ENCODE measurements around the gene CASK.

The CASK gene

DNA sequence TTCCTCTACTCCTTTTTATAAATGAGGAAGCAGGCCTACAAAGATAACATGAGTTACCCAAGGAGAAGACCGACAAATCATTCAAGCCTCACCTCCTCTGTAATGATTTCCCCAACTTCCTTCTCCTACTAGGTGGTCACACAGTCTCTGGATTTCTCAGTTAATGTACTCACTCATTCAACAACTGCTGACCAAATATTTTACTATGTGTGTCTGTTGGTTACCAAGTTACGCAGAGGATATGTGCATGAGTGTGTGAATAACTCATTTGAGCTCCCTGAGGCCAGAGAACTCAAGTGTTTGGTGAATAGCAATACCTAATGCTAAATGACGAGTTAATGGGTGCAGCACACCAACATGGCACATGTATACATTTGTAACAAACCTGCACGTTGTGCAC, 10.4 kb downstream of the CASK start:
- DNase-seq = no peak

DNA sequence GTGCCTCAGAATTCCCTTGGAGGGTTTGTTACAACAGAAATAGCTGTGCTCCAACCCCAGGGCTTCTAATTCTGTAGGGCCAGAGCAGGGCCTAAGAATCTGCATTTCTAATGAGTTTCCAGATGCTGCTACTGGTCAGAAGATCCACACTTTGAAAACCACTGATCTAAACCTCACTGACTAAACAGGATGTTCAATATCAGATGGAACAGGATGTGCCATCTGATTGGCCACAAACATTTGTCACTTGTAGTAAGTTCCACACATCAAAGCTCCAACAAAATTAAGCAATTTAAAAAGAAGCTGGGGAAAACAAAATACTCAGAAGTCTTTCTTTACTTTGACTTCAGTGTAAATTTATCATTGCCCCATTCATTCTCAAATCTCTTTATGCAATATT, 14.3 kb downstream of the CASK start:
- DNase-seq = no peak

DNA sequence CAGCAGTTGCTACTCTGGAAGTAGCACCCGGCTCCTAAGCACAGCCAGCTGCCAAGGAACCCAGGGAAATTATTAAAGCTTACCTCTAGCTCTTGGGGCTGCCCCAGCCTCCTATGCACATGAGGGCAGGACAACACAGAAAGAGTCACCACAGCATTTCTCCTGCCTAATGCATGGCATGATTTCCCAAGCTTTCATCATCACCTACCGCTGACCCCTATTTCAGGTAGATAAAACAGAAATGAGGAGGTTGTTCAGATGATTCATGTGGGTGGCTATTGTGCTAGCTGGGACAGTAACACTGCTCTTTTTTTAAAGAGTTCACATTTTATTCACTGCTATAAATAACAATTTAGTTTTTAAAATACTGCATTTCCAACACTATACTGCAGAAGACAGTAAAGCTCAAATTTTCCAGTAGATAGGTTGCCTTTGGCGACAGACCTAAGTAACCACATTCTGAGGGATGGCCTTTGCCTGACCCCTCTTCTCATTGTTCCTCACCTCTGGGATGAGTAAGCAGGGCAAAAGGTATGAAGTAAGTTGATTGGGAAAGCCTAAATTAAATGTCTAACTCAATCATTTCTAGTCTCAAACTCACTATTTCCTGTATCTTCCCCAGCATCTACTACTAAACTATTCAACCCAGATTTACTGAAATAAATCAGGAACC, 16.7 kb downstream of the CASK start:
- no peak for DNase-seq

DNA sequence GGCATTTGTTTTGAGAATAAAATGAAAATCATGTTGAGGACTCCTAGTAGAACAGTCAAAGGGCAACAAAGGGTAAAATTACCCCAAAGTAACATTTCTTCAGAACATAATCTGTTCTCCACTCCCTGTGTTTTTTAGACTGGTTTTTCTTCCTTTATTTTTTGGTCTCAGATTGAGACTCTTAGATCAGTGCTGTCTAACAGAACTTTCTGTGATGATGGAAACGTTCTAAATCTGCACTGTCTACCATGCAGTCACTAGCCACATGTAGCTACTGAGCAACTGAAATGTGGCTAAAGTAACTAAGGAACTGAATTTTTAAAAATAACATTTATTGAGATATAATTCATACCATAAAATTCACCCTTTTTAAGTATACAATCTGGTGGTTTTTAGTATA, 19.8 kb downstream of the CASK start:
- no peak for DNase-seq

DNA sequence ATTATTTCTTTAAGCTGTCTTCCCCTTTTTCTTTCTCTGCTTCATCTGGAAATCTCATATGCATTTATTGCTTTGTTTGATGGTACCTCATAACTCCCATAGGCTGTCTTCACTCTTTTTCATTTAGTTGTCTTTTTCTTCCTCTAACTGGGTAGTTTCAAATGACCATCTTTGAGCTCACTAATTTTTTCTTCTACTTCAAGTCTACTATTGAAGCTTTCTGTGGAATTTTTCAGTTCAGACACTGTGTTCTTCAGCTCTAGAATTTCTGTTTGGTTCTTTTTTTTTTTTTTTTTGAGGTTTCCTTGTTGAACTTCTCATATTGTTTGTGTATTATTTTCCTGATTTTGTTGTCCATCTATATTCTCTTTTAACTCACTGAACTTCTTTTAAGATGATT, 23.0 kb downstream of the CASK start:
- DNase-seq = no peak

DNA sequence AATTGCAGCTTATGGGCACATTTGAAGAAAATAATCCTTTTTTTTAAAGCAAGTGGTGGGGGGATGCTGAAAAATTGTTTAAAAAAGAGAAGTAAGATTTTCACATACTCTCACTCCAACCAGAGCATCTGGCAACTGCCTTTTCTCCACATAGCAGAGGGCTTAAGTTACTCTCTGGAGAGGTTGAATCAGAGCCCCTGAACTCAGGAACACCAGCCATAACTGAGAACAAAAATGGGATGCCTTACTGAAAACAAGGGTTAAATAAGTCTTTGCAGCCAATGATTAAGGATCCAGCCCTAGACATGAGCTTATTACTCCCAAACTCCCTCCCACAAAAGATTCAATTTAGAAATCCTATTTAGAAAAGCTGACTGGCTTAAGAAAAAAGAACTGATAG, 27.5 kb downstream of the CASK start:
- no peak for DNase-seq

DNA sequence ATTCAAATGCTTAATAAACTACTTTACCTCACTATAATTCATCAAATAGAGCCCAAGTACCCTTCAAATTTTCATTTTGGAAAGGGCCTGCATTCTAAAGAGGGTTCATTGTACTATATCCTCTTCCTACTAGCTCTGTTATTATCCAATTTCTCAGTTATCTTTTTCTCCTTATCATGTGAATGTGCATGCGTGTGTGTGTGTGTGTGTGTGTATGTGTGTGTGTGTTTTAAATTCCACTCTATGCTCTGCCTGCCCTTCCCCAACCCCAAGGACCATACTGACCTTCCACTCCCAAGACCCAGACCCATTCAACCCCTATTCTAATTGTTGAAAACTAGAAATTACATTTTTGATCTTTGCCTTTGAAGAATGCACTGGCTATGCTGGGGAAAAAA, 33.3 kb downstream of the CASK start:
- DNase-seq = no peak

DNA sequence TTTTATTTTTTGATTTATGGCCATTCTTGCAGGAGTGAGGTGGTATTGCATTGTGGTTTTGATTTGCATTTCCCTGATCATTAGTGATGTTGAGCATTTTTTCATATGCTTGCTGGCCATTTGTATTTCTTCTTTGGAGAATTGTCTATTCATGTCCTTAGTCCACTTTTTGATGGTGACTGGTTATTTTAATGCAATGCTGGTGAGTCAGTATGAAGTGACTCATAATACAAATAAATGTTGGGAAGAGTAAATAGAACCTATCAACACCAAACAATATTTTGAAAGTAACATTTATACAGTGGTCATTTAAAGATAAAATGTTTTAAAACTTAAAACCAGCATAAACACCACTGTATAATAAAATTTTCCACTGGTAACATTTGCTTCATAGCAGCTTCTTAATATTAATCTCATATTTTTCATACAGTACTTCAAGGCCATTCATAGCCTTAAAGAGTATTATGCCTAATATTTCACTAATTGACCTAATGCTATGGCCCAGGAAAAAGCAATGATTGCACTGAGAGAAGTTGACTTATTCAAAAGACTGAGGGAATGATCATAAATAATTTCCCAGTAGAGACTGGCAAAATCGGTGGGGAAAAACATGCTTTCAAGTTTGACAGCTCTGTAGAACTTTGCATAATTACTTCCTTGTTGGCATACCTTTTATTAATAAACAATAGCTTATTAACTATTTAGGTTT, 33.9 kb downstream of the CASK start:
- DNase-seq = no peak

DNA sequence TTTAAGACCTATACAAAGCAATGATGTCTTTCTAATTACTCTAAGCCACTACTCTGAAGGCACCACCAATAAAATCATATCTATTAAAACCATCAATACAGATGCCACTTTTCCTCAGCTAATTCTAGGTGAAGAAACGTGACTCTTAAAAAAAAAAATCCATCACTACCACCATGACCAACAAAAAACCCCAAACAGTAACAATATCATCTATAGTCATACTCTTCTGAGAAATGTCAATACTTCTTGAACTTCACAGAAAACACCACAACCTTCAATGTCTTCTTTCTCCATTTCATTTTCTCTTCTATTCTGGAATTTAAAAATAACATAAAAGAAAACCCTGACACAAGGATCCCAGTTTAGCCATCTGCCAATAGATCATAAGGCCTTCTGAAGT, 35.7 kb downstream of the CASK start:
- DNase-seq = no peak

DNA sequence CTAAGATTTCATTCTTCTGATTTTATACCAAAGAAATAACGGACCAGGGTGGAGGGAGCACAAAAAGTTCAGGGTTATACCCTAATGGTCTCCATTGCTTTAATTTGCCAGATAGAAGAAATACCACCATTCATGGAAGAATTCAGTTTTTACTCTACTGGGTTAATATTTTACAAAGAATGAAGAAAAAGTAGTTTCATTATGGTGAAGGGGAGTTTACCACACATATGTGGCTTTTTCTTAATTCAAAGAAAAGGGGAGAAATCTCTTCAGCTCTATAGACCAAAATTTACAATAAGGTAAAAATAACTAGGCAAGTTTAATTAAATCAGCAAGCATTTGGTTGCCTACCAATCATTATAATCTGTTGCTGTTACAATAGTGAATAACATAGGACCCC, 37.6 kb downstream of the CASK start:
- DNase-seq = no peak

DNA sequence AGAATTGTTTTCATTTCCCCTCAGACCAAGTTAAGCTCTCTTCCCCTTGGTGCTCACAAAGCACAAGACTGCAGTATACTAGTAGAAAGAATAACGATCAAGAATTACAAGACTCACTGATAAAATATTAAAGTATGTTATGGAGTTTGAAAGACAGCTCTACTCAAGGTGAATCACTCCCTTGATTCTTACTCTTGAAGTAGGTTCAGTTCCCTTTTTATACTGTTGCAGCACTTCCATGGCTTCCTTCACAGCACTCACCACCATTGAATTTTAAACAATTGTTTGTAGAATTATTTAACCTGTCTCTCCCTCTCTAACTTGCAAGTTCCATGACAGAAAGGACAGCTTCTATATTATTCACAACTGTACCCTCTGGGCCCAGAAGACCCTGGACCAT, 42.2 kb downstream of the CASK start:
- DNase-seq = no peak

DNA sequence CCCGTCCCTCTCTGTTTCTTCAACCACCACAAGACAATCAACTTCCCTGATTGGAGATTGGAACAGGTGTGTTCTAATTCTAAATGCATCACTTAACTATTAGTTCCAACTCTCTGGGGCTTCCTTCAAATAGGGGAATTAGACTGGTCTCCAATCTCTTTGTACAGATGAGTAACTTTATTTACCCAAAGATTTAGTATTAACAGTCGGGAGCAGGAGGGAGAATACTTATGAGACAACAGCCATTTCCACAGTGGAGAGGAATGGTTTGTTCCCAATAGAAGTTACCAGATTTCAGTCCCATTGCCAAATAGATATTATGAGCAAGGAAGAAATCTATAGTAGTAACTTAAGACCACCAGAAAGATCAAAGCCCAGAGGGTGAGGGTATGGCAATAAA, 46.2 kb downstream of the CASK start:
- no peak for DNase-seq

DNA sequence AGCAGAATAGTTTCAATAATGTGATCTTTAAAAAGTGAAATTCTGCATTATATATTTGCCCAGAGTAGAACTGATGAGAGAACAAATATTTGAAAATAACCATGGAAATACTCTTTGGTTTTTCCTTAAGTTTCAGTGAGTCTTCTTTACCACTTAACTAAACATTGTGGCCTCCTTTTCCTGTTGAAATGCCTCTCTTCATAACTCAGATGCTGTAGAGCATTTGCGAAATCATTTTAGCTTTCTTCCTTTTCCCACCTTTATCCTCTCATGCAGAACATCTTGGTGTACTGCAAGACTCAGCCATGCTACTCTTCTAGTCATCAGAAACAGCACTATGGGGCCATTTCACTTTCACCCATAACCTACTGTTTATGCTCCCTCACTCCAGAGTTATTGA, 48.2 kb downstream of the CASK start:
- DNase-seq = no peak

DNA sequence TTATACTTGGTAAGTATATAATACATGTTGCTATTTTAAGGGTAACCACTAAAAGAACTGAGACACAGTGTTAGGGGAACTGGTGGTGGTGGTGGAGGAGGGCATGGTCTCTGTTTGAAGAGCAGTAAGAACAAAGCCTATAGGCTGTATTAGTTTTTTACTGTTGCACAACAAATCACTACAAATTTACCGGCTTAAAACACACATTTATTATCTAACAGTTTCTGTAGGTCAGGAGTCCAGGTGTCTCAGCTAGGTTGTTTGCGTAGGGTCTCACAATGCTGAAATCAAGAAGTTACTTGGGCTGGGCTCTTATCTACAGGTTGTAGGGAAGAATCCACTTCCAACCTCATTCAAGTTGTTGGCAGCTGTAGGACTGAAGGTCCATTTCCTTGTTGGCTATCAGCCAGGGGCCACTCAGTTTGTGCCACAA, 52.6 kb downstream of the CASK start:
- DNase-seq = no peak

DNA sequence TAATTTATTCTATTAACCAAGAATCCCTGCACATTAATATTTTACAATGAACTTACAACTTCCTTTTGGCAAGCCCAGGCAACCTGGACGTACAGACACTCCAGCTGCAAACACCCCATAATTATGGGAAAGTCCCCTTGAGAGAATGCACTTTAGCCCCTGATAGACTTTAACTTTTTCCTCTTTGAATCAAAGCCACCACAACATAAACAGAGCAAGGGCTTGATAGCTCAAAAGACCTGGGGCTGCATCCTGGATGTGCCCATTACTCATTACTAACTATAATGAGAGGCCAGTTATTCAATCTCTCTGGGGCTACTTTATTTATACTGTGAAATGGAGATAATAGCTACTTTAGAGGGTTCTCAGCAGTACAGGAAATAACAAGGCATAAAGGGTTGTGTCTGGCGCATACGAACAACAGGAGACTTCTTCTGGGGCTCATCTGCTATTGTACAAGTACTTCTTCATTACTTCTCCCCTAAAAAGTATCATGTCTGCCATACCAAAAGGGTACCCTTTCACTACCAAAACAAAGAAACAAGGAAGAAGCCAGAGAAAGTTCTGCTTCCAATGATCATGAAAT, 54.9 kb downstream of the CASK start:
- DNase-seq = no peak

DNA sequence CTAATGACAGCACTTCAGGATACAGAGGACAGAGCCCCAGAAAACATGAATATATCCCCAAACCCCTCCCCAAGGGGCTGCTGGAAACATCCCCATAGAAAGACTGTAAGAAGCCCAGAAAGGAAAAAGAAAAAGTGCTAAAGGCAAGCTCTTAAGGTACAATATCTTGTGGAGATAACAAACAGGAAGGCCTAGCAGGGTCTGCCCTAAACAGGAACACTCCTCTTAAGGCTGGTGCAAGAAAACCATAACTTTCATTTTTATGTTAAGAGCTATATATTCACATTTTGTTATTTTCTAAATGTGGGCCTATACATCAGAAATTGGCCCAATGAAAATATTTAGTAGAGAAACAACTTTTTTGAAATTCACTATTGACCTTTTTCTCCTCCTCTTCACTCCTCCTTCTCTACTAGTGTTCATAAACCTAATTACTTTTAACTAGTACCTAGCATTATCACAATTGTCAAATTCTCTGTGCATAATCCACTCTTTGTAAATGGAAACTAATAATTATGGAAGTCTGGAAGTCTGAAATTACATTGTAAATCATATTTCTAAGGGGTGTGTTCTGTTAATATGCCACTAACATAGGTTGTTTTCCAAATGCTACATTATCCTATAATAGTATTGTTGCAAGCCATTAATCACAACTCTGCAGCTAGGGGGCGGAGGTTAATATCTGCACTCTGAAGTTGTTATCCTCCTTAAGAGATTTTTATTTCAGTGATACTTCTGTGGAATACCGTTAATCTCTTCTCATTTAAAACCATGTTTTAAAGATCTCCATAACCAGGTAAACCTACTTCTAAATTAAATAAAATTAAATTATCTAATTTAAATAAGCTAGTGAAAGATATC, 59.8 kb downstream of the CASK start:
- DNase-seq = no peak

DNA sequence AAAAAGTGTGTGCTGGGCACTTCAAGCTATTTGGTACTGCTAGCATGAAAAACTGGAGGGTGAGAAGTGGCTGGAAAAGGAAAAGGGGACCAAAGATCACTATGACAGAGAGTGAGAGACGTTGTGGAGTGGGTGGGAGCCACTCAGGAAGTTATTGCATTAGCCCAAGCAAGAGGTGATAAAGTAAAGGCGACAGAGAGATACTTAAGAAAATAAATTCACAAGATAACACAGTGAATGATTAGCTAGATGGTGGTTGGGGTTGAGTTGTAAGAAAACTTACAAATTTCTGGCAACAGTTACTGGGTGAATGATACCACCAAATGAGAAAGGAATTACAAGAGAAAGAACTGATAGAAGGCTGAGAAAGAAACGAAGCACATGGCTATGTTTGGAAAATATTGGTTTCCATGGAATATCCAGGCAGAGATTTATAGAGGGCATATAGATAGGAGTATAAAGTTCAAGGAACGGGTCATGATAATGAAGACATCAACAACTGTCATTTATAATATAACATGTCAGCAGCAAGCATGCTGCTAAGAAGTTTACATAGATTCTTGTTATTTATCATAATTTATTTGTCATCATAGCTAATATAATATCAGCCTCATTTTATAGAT, 60.7 kb downstream of the CASK start:
- no peak for DNase-seq

DNA sequence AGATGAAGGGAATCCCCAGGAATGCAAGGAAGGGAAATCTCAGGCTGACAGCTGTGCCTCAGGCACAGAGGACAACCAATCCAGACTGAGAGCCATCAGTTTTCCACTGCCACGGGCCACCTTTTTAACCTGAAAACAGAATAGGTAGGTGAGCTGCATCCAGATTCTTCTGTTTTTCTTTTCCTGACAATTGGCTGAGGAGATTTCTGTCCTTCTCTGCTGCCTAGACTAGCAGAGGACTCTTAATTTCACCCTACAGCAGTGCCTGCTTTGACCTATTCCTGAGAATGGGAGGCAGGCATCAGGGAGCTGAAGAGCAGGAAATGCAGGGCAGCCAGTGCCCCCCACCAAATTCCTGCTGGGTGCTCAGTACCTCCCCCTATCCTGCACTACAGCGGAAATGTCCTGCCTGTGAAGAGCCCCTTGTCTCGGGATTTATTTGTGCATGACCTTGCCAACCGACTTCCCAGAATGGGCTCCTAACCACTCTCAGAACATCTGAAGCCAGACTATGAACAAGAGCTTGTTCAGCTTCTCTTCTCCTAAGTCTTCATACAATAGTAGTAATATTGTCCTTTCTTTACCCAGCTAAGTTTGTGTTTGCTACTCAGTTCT, 65.1 kb downstream of the CASK start:
- DNase-seq = no peak

DNA sequence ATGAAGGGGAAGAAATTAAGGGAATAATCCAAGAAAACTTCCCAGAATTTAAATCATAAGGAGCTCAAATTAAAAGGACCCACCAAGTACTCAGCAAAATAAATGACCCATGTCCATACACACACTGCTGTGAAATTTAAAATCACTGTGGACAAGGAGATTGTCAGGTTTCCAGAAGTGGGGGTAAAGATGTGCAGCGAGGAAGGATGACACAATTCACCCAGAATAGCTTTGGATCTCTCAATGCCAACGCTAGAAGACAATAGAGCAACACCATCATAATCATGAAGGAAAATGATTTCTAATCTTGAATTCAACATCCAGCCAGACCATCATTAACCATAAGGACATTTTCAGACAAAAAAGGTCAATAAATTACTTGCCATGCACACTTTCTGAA, 65.7 kb downstream of the CASK start:
- DNase-seq = no peak

DNA sequence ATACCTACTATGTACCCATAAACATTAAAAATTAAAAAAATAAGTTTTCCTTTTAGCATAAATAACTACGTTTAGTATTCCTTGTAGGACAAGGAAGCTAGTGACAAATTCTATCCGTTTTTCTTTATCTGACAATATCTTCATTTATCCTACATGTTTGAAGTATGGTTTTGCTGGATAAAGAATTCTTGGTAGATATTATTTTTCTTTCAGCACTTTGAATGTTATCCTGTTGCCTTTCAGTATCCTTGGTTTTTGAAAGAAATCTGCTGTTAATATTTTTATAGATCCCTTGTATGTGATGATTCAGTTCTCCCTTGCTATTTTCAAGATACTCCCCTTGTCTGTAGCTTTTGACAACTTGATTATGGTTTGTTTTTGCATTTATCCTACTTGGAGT, 76.6 kb downstream of the CASK start:
- no peak for DNase-seq

DNA sequence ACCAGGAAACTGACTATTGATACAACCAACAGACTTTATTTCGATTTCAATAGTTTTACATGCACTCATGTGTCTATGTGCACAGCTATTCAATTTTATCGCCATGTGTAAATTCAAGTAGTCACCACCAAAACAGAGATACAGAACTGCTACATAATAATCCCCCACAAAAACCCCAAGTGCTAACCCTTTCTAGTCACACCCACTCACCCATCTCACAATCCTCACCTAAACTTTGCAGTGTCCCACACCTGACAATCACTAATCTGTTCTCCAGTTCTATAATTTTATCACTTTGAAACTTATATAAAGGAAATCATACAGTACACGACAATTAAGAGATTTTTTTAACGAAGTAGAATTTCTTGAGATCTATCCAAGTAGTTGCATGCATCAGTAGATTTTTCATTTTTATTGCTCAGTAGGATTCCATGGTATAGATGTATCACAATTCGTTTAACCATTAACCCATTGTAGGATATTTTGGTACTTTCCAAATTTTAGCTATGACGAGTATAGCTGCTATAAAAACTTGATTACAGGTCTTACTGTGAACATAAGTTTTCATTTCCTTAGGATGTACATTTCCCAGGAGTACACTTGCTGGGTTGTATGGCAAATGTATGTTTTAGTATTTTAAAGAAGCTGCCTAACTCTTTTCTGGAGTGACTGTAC, 85.9 kb downstream of the CASK start:
- no peak for DNase-seq

DNA sequence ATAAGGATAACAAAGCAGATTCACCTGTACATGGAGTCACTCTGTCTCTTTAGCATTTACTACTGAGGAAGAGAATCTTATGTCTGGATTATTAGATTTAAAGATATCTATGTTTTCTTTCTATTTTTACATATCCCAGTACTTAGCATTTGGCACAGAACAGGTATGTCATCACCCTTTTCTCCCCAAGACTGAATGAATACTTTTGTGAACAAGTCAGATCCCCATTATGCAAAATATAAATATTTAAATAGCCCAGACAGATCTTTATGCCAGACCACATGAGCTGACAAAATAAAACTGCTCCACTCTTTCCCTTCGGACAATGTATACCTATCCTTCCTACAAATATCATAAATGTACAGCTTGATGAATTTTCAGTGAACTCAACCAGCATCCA, 94.5 kb downstream of the CASK start:
- DNase-seq = no peak
